OCI-LY7 (cell line): ENCODE measurements around the gene ANKK1. TPM values are rescaled to one million over a fixed set of nuclear protein-coding genes. Genes with fewer than 3 reads are reported as not detected.

Source experiments
- BruUV-seq: library from RNA; stranded (reverse); fragments of 400-500 nt; replicated peaks from 2 replicates; lab custom pipeline; 2021; lab: Mats Ljungman, UMichigan
- CTCF ChIA-PET: fragments of 300-600 bp; sonication (Branson Sonifier 250); formaldehyde crosslinking; loops from one replicate; lab custom pipeline; 2022; ENCODE audit warnings: antibody characterized with exemption; ENCODE audit not compliant: unreplicated experiment; lab: Charles Lee
- POLR2A ChIA-PET: fragments of 300-600 bp; sonication (Branson Sonifier 250); formaldehyde crosslinking; loops from one replicate; lab custom pipeline; 2022; ENCODE audit warnings: antibody characterized with exemption; lab: Charles Lee
- DNase-seq: peaks from one replicate; pipeline ENCODE4 v3.0.0-alpha.2; 2015; ENCODE audit warnings: low spot score
- H2AFZ ChIP-seq: fragments of 200-600 bp; sonication (generic), shearing (Covaris generic); 2 replicates; pipeline ENCODE4 v1.6.1; 2014; ENCODE audit warnings: mild to moderate bottlenecking, antibody characterized with exemption, low read length, moderate library complexity
- H3K27ac ChIP-seq: fragments of 200-600 bp; sonication (generic); 2 replicates; pipeline ENCODE4 v1.5.1; 2014; ENCODE audit warnings: mixed run types, low read depth, mild to moderate bottlenecking, moderate library complexity, low read length, inconsistent platforms; ENCODE audit not compliant: poor library complexity, severe bottlenecking
- H3K36me3 ChIP-seq: fragments of 200-600 bp; sonication (generic); 2 replicates; pipeline ENCODE4 v1.6.1; 2014; ENCODE audit warnings: mild to moderate bottlenecking, antibody characterized with exemption, low read length, moderate library complexity, mixed read lengths; ENCODE audit not compliant: insufficient read depth
- H3K4me1 ChIP-seq: fragments of 200-600 bp; sonication (generic); 2 replicates; pipeline ENCODE4 v1.5.1; 2014; ENCODE audit warnings: mild to moderate bottlenecking, low read length; ENCODE audit not compliant: insufficient read depth, poor library complexity, severe bottlenecking
- H3K4me2 ChIP-seq: fragments of 200-600 bp; sonication (generic); 2 replicates; pipeline ENCODE4 v1.6.1; 2014; ENCODE audit warnings: mild to moderate bottlenecking, low read length
- H3K4me3 ChIP-seq: fragments of 200-600 bp; sonication (generic); 2 replicates; pipeline ENCODE4 v1.5.1; 2014; ENCODE audit warnings: mild to moderate bottlenecking, low read depth, low read length; ENCODE audit not compliant: poor library complexity, severe bottlenecking
- H3K79me2 ChIP-seq: fragments of 200-600 bp; sonication (generic); 2 replicates; pipeline ENCODE4 v1.6.1; 2016; ENCODE audit warnings: low read depth, mild to moderate bottlenecking, low read length, moderate library complexity, mixed read lengths; ENCODE audit not compliant: insufficient read depth
- H3K9me2 ChIP-seq: fragments of 200-600 bp; sonication (generic); 2 replicates; pipeline ENCODE4 v1.6.1; 2016; ENCODE audit warnings: mild to moderate bottlenecking, low read length, mixed read lengths; ENCODE audit not compliant: insufficient read depth
- H3K9me3 ChIP-seq: fragments of 200-600 bp; sonication (generic); 2 replicates; pipeline ENCODE4 v1.6.1; 2014; ENCODE audit warnings: mild to moderate bottlenecking, mixed run types, low read length, mixed read lengths
- H4K20me1 ChIP-seq: fragments of 200-600 bp; sonication (generic); 2 replicates; pipeline ENCODE4 v1.6.1; 2014; ENCODE audit warnings: mild to moderate bottlenecking, antibody characterized with exemption, low read length, moderate library complexity, mixed read lengths; ENCODE audit not compliant: insufficient read depth
- EZH2phosphoT487 ChIP-seq: fragments of 200-600 bp; sonication (generic); IDR thresholded peaks from 2 replicates; pipeline ENCODE4 v1.6.1; 2018; ENCODE audit warnings: low read depth, borderline replicate concordance, mild to moderate bottlenecking, mixed run types, antibody characterized with exemption, low read length, moderate library complexity, mixed read lengths
- intact Hi-C: fragments of 100-400 bp; cut with micrococcal nuclease; formaldehyde crosslinking; loops from one replicate; pipeline ENCODE4 v1.10.0; 2022; ENCODE audit not compliant: unreplicated experiment
- total RNA-seq, 2 experiments: library from RNA; depleted of rRNA in 1 of 2; stranded (reverse); fragments of >200 nt in 1 of 2; shearing (Covaris generic) in 1 of 2; gene quantifications; 2 replicates each; pipeline ENCODE4 v1.2.3, GENCODE V29; 2014 to 2022
- TF ChIP-seq, protein P1 (sequence below): fragments of 200-600 bp; sonication (generic); conservative IDR thresholded peaks from 2 replicates; pipeline ENCODE4 v1.5.1; 2014; ENCODE audit warnings: mild to moderate bottlenecking, antibody characterized with exemption, low read length, moderate library complexity, mixed read lengths

The ANKK1 gene
- total RNA-seq, 2 experiments from 2014 or later, result not detected

DNA sequence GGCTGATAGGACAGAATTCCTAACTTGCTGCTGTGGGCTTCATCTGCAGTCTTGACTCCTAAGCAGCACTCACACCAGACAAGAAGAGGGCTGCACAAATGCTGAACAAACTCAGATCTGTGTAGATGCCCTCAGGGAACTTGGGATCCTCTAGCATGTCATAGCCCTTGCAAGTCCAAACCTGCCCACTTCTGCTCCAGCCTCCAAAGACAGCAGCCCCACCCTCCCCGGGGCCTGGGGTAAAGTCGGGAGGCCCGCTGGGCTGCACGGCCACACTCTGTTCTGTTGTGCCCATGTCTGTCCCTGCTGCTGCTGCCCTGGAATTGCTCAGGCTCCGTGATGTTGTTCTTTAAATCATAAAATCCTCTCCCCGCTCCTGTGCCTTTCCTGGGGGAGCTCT is 59.4 kb downstream of the ANKK1 start:
- no peaks in the 10 kb centered on the region for H3K9me3 ChIP-seq
- POLR2A ChIA-PET, result no interaction called here
- H3K79me2 ChIP-seq, result no peaks in the 10 kb centered on the region
- H3K4me2 ChIP-seq, result no peak overlapping the region
- H3K27ac ChIP-seq, result no peak overlapping the region
- no peaks in the 10 kb centered on the region for H3K4me1 ChIP-seq
- intact Hi-C loops, result no loop called here
- no peak for TF ChIP-seq EZH2phosphoT487
- TF ChIP-seq, protein P1, sequence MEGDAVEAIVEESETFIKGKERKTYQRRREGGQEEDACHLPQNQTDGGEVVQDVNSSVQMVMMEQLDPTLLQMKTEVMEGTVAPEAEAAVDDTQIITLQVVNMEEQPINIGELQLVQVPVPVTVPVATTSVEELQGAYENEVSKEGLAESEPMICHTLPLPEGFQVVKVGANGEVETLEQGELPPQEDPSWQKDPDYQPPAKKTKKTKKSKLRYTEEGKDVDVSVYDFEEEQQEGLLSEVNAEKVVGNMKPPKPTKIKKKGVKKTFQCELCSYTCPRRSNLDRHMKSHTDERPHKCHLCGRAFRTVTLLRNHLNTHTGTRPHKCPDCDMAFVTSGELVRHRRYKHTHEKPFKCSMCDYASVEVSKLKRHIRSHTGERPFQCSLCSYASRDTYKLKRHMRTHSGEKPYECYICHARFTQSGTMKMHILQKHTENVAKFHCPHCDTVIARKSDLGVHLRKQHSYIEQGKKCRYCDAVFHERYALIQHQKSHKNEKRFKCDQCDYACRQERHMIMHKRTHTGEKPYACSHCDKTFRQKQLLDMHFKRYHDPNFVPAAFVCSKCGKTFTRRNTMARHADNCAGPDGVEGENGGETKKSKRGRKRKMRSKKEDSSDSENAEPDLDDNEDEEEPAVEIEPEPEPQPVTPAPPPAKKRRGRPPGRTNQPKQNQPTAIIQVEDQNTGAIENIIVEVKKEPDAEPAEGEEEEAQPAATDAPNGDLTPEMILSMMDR, result no peak
- CTCF ChIA-PET, result no interaction called here
- no peaks in the 10 kb centered on the region for H3K36me3 ChIP-seq
- BruUV-seq, result no TSS peak
- no peak for DNase-seq
- H2AFZ ChIP-seq, result no peak overlapping the region
- no peak overlapping the region for H3K4me3 ChIP-seq
- no peaks in the 10 kb centered on the region for H4K20me1 ChIP-seq
- H3K9me2 ChIP-seq, result no peaks in the 10 kb centered on the region

DNA sequence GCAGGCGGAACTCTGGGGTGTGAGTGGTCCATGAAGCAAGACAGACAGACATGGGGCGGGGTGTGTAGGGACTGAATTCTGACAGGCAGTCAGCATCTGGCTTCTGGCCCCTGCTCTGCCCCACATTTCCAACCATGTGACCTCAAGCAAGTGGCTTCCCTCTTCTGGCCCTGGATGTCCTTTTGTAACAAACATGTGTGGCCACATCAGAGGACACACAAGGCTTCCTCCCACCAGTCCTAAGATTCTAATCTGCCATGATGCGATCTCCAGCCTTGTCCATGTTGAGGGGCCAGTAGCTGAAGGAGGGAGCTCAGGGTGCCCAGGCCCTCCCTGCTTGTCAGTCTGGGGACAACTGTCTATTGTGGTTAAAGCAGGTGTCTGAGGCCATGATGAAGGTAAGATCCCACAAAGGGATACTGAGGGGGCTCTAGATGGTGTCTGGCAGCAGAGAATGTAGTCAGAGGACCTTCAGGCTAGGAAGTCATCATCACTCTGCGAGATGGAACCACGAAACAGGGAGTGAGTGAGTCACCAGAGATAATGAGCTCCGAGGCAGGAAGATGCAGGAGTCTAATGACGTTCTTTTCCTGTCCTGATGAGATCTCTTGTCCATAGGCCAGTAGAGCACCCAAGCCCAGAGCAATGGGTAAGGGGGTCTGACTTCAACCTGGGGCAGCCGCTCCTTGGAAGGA is 60.2 kb downstream of the ANKK1 start:
- Histone ChIP-seq H3K9me2 (no peaks in the 10 kb centered on the region), H3K4me2 (no peak overlapping the region), H3K79me2 (no peaks in the 10 kb centered on the region), H2AFZ (no peak overlapping the region), H3K27ac (no peak overlapping the region), H3K4me1 (no peaks in the 10 kb centered on the region), H4K20me1 (no peaks in the 10 kb centered on the region), H3K9me3 (no peaks in the 10 kb centered on the region), H3K36me3 (no peaks in the 10 kb centered on the region), H3K4me3 (no peak overlapping the region)
- intact Hi-C loops, result no loop called here
- no peak for DNase-seq
- ChIA-PET POLR2A (no interaction called here), CTCF (no interaction called here)
- BruUV-seq, result no TSS peak
- TF ChIP-seq, protein P1, result no peak
- TF ChIP-seq EZH2phosphoT487, result no peak

DNA sequence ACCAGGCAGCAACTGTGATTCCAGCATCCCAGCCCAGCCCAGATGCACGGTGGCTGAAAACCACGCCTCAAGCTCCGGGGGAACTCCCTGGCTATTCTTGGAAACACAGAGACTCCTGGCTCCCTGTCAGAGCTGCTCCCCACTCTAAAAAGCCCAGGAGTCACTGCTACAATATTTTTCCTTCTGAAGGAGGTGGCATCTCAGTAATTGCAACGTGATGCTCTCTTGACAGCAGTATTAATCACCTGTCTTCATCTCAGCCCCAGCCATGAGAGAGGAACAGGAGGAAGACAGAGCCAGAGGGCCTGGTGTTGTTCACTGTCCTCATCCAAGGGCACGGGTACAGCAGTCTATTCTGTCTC is 60.7 kb downstream of the ANKK1 start:
- H3K79me2 ChIP-seq, result no peaks in the 10 kb centered on the region
- no peaks in the 10 kb centered on the region for H3K9me3 ChIP-seq
- H2AFZ ChIP-seq, result no peak overlapping the region
- TF ChIP-seq, protein P1, result no peak
- TF ChIP-seq EZH2phosphoT487, result no peak
- no TSS peak for BruUV-seq
- DNase-seq, result no peak
- CTCF ChIA-PET, result no interaction called here
- no peak overlapping the region for H3K27ac ChIP-seq
- H3K36me3 ChIP-seq, result no peaks in the 10 kb centered on the region
- no peaks in the 10 kb centered on the region for H3K9me2 ChIP-seq
- H3K4me1 ChIP-seq, result no peaks in the 10 kb centered on the region
- no peak overlapping the region for H3K4me2 ChIP-seq
- H4K20me1 ChIP-seq, result no peaks in the 10 kb centered on the region
- POLR2A ChIA-PET, result interaction anchor here (0.7 kb wide), 1 partner anchor 132 kb away, joined by 3 read pairs; no protein-coding TSS in a partner anchor
- H3K4me3 ChIP-seq, result no peak overlapping the region
- intact Hi-C loops, result no loop called here
